Ishikawa (cell line): Measurements from ENCODE around the gene ATG14.

Source experiments
- CEBPB ChIP-seq: IDR thresholded peaks from 2 replicates; pipeline ENCODE4 v1.6.1; 2012
- CREB1 ChIP-seq: IDR thresholded peaks from 2 replicates; pipeline ENCODE4 v1.6.1; 2012; ENCODE audit warnings: low read depth
- EGR1 ChIP-seq: IDR thresholded peaks from 2 replicates; pipeline ENCODE4 v1.6.1; 2012
- EP300 ChIP-seq: IDR thresholded peaks from 2 replicates; pipeline ENCODE4 v1.6.1; 2012; ENCODE audit warnings: borderline replicate concordance
- FOXM1 ChIP-seq: IDR thresholded peaks from 2 replicates; pipeline ENCODE4 v1.6.1; 2012; ENCODE audit warnings: low read depth, borderline replicate concordance
- MAX ChIP-seq: IDR thresholded peaks from 2 replicates; pipeline ENCODE4 v1.6.1; 2012
- NFIC ChIP-seq: IDR thresholded peaks from 2 replicates; pipeline ENCODE4 v1.6.1; 2012
- RAD21 ChIP-seq: IDR thresholded peaks from 2 replicates; pipeline ENCODE4 v1.6.1; 2012; ENCODE audit warnings: low read depth
- REST ChIP-seq: IDR thresholded peaks from 2 replicates; pipeline ENCODE4 v1.6.1; 2012; ENCODE audit warnings: low read depth, mild to moderate bottlenecking
- TAF1 ChIP-seq: IDR thresholded peaks from 2 replicates; pipeline ENCODE4 v1.6.1; 2012; ENCODE audit warnings: low read depth, mild to moderate bottlenecking
- TCF12 ChIP-seq: IDR thresholded peaks from 2 replicates; pipeline ENCODE4 v1.6.1; 2012; ENCODE audit warnings: low read depth
- TEAD4 ChIP-seq: IDR thresholded peaks from 2 replicates; pipeline ENCODE4 v1.6.1; 2012
- YY1 ChIP-seq: IDR thresholded peaks from 2 replicates; pipeline ENCODE4 v1.6.1; 2012; ENCODE audit warnings: low read depth
- ZBTB7A ChIP-seq: IDR thresholded peaks from 2 replicates; pipeline ENCODE4 v1.6.1; 2012; ENCODE audit warnings: low read depth
- TF ChIP-seq, protein P1 (sequence below): IDR thresholded peaks from 2 replicates; pipeline ENCODE4 v1.6.1; 2012

The ATG14 gene

GRCh38 chr14:55454264-55455002 is 42.8 kb upstream of the ATG14 start:
- peak; percentile 94 for TF ChIP-seq NFIC
- TF ChIP-seq YY1: no peak
- peak; percentile 56; the same call in 1 of the 2 replicates for TF ChIP-seq TCF12
- no peak for TF ChIP-seq FOXM1
- TF ChIP-seq REST: no peak
- peak; percentile 40; the same call in 1 of the 2 replicates for TF ChIP-seq EP300
- peak; percentile 27; the same call in 1 of the 2 replicates for TF ChIP-seq TEAD4
- TF ChIP-seq MAX: no peak
- no peak for TF ChIP-seq CEBPB
- TF ChIP-seq RAD21: no peak

- TF ChIP-seq TEAD4: no peak
- TF ChIP-seq YY1: no peak
- no peak for TF ChIP-seq ZBTB7A
- TF ChIP-seq RAD21: no peak
- no peak for TF ChIP-seq REST
- no peak for TF ChIP-seq FOXM1
- no peak for TF ChIP-seq MAX
- no peak for TF ChIP-seq CEBPB
- no peak for TF ChIP-seq TCF12
- TF ChIP-seq EGR1: no peak
Observed at GRCh38 chr14:55451950-55452349, 40.3 kb upstream of the ATG14 start.

- TF ChIP-seq CEBPB (no peak), CREB1 (no peak), YY1 (no peak), MAX (peak; percentile 89), EGR1 (no peak), TCF12 (peak; percentile 38; the same call in 1 of the 2 replicates), RAD21 (no peak), REST (no peak), NFIC (peak; percentile 93), ZBTB7A (no peak), EP300 (peak; percentile 68; the same call in 1 of the 2 replicates), TAF1 (no peak), FOXM1 (peak; percentile 32; the same call in 1 of the 2 replicates)
- TF ChIP-seq, protein P1, sequence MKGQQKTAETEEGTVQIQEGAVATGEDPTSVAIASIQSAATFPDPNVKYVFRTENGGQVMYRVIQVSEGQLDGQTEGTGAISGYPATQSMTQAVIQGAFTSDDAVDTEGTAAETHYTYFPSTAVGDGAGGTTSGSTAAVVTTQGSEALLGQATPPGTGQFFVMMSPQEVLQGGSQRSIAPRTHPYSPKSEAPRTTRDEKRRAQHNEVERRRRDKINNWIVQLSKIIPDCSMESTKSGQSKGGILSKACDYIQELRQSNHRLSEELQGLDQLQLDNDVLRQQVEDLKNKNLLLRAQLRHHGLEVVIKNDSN: no peak
Observed at GRCh38 chr14:55451398-55451797, 39.8 kb upstream of the ATG14 start.

DNA sequence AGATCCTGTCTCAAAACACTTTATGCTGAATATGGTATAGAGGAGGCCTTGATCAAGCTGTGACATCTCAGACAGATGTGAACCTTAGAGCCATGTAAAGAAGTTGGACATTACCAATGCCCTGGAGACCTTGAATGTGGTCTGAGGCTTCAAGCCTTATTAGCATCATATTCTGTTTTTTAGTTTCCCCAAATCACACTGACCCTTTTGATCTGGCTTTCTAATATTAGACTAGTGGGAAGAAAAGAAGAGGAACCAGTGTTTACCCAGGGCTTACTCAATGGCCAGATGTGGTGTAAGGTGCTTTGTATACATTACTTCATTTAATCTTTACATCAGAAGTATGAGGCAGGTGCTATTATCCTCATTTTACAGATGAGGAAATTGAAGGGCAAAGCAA is 39.4 kb upstream of the ATG14 start:
- TF ChIP-seq NFIC: no peak
- no peak for TF ChIP-seq EGR1
- no peak for TF ChIP-seq RAD21
- TF ChIP-seq ZBTB7A: no peak
- TF ChIP-seq, protein P1: no peak
- TF ChIP-seq TCF12: no peak
- no peak for TF ChIP-seq EP300
- TF ChIP-seq FOXM1: no peak
- no peak for TF ChIP-seq TAF1
- TF ChIP-seq YY1: no peak
- no peak for TF ChIP-seq REST
- TF ChIP-seq CEBPB: no peak
- TF ChIP-seq TEAD4: no peak
- no peak for TF ChIP-seq CREB1
- TF ChIP-seq MAX: no peak
